Measurements from ENCODE around the gene KLF7. TPM values are rescaled to one million over a fixed set of nuclear protein-coding genes. Genes with fewer than 3 reads are reported as not detected.

The KLF7 gene
- total and polyA plus RNA-seq, 4 donors, result 1.9 to 11.5 (median 4.5) TPM

DNA sequence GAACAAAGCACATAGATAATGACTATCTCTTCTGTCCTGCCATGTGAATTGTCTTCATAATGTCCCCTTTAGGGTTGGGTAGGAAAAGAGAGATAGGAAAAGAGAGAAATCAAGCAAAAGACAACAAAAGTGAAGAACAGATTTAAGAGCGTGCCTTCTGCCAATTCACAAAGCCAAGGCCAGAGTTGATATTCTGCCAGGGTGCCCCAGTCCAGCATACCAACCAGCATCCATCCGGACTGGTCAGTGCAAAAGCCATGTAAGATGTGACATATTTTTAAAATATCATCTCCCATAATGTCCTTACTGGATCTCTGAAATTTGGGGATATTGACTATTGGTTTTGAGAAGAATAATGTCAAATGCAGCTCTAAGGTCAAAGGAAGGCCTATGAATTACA is 35.7 kb upstream of the KLF7 start (continued):
- TF ChIP-seq, protein P1, sequence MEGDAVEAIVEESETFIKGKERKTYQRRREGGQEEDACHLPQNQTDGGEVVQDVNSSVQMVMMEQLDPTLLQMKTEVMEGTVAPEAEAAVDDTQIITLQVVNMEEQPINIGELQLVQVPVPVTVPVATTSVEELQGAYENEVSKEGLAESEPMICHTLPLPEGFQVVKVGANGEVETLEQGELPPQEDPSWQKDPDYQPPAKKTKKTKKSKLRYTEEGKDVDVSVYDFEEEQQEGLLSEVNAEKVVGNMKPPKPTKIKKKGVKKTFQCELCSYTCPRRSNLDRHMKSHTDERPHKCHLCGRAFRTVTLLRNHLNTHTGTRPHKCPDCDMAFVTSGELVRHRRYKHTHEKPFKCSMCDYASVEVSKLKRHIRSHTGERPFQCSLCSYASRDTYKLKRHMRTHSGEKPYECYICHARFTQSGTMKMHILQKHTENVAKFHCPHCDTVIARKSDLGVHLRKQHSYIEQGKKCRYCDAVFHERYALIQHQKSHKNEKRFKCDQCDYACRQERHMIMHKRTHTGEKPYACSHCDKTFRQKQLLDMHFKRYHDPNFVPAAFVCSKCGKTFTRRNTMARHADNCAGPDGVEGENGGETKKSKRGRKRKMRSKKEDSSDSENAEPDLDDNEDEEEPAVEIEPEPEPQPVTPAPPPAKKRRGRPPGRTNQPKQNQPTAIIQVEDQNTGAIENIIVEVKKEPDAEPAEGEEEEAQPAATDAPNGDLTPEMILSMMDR (IDR thresholded peaks at IDR 0.05; ENCODE audit: low read depth, low read length, missing input control), result no peak
- TF ChIP-seq RXRA (IDR thresholded peaks at IDR 0.05) (no peak), EGR1 (IDR thresholded peaks at IDR 0.05; ENCODE audit: low read depth in 2 of 2) (no peak), GABPA (IDR thresholded peaks at IDR 0.05 in 1 of 2, conservative IDR thresholded peaks at IDR 0.05 in 1 of 2) (no peak), HNF4A (conservative IDR thresholded peaks at IDR 0.05) (no peak), NR2F2 (IDR thresholded peaks at IDR 0.05) (no peak)
- TF ChIP-seq, protein P2, sequence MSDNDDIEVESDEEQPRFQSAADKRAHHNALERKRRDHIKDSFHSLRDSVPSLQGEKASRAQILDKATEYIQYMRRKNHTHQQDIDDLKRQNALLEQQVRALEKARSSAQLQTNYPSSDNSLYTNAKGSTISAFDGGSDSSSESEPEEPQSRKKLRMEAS (IDR thresholded peaks at IDR 0.05), result no peak
- TF ChIP-seq, protein P3, sequence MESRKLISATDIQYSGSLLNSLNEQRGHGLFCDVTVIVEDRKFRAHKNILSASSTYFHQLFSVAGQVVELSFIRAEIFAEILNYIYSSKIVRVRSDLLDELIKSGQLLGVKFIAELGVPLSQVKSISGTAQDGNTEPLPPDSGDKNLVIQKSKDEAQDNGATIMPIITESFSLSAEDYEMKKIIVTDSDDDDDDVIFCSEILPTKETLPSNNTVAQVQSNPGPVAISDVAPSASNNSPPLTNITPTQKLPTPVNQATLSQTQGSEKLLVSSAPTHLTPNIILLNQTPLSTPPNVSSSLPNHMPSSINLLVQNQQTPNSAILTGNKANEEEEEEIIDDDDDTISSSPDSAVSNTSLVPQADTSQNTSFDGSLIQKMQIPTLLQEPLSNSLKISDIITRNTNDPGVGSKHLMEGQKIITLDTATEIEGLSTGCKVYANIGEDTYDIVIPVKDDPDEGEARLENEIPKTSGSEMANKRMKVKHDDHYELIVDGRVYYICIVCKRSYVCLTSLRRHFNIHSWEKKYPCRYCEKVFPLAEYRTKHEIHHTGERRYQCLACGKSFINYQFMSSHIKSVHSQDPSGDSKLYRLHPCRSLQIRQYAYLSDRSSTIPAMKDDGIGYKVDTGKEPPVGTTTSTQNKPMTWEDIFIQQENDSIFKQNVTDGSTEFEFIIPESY (IDR thresholded peaks at IDR 0.05), result no peak

DNA sequence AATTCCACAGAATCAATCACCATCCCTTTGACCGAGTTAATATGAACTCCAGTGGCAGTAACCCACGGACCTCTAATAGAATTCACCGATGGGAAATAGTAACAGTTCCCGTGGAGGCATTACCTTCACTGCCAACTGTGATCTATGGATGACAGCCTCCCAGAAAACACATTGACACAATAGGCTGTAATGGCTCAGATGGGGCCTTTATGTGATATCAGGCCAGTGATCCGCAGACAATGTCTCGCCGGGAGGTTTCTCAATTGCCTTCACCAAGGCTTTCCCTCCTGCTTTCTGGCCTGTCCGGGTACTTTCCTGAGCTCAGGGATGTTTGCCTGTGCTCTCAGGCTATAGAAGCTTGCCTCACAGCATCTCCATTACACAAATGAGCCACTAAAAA is 34.4 kb upstream of the KLF7 start:
- TF ChIP-seq RAD21 (IDR thresholded peaks at IDR 0.05) (no peak), TAF1 (conservative IDR thresholded peaks at IDR 0.05) (no peak), EGR1 (IDR thresholded peaks at IDR 0.05; ENCODE audit: low read depth in 2 of 2) (no peak), HNF4G (IDR thresholded peaks at IDR 0.05) (no peak), FOXA1 (IDR thresholded peaks at IDR 0.05) (no peak), RXRA (IDR thresholded peaks at IDR 0.05) (no peak), JUND (IDR thresholded peaks at IDR 0.05) (no peak), HNF4A (conservative IDR thresholded peaks at IDR 0.05) (no peak), GABPA (IDR thresholded peaks at IDR 0.05 in 1 of 2, conservative IDR thresholded peaks at IDR 0.05 in 1 of 2) (no peak), NR2F2 (IDR thresholded peaks at IDR 0.05) (no peak), FOXA2 (IDR thresholded peaks at IDR 0.05) (no peak)
- TF ChIP-seq, protein P4, sequence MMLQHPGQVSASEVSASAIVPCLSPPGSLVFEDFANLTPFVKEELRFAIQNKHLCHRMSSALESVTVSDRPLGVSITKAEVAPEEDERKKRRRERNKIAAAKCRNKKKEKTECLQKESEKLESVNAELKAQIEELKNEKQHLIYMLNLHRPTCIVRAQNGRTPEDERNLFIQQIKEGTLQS (IDR thresholded peaks at IDR 0.05), result no peak
- TF ChIP-seq, protein P3 (IDR thresholded peaks at IDR 0.05), result no peak
- no peaks in the 10 kb centered on the region for H3K27me3 ChIP-seq (ENCODE audit: control insufficient read depth in 4 of 4, insufficient read depth in 4 of 4, low read length in 3 of 4)
- H3K36me3 ChIP-seq (ENCODE audit: control insufficient read depth in 4 of 4, insufficient read depth in 3 of 4, low read depth in 1 of 4, low read length in 3 of 4), result no peaks in the 10 kb centered on the region
- no peak overlapping the region for H3K27ac ChIP-seq (ENCODE audit: low read depth in 1 of 2, low read length in 2 of 2)
- H3K4me3 ChIP-seq (ENCODE audit: low read depth in 1 of 3, low read length in 3 of 3), result no peak overlapping the region
- H3K9me3 ChIP-seq (ENCODE audit: control insufficient read depth in 4 of 4, low read length in 3 of 4), result no peaks in the 10 kb centered on the region
- DNase-seq (ENCODE audit: low spot score), result no peak
- H3K4me1 ChIP-seq (ENCODE audit: control insufficient read depth in 4 of 4, insufficient read depth in 4 of 4, low read length in 3 of 4), result no peaks in the 10 kb centered on the region
- no peak overlapping the region for H3K9ac ChIP-seq (ENCODE audit: low read depth in 1 of 2, low read length in 2 of 2)
- 64% methylated on average over 8 of the region's 8 CpGs for WGBS

All from liver (tissue), 9 donors.